ENCODE data around the gene PIGA. TPM values are rescaled to one million over a fixed set of nuclear protein-coding genes. Genes with fewer than 3 reads are reported as not detected.

Gene PIGA, protein sequence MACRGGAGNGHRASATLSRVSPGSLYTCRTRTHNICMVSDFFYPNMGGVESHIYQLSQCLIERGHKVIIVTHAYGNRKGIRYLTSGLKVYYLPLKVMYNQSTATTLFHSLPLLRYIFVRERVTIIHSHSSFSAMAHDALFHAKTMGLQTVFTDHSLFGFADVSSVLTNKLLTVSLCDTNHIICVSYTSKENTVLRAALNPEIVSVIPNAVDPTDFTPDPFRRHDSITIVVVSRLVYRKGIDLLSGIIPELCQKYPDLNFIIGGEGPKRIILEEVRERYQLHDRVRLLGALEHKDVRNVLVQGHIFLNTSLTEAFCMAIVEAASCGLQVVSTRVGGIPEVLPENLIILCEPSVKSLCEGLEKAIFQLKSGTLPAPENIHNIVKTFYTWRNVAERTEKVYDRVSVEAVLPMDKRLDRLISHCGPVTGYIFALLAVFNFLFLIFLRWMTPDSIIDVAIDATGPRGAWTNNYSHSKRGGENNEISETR
- polyA plus RNA-seq = 1 to 10 TPM; 8.4 to 8.7 TPM

DNA sequence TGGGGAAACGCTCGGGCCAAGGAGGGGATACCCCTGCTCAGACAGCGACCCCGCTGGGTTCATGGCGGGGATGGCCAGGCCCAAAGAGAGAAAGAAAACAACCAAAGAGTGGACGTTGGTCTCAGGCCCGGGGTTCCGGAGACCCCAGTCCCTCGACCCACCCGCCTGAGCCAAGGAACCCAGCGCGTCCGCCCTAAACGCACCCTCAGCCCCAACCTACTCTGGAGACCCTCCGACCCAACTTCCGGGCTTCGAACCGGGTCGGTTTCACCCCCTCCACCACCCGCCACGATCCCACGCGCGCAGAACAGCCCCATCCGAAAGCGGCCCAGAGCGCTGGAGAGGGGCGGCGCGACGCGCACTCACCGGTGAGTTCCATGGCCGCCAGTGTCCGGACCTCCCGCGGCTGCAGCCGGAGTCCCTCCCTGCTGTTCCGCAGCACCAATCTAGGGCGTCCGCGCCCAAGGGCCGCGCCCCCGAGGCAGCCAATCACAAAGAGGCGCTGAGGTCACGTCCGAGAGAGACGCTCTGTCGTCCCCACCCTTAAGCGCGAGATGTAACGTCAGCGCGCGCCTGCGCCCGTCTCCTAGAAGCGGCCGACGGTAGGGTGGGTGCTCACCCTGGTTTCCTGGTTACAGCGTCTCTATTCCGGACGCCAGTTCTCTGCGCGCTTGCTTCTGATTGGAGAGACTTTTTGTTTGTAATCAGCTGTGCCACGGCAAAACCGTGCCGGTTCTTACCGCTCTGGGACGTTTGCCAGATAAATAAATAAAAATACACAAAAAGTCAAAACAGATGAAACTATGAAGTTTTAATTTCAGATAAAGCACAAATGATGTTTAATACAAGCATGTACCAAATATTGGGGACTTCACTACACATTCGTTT is at the start of gene PIGA:
PIGA (minus strand) TSS at position 389 of the 888 bp plus-strand sequence. CDS start 3,593 bp downstream, outside the sequence.
- H3K9me3 ChIP-seq (ENCODE audit: control insufficient read depth in 2 of 2, insufficient read depth in 1 of 2, low read depth in 1 of 2, low read length in 1 of 2) = peaks cover 0 to 2% of the 10 kb centered on the region in 2 donors
- H3K36me3 ChIP-seq (ENCODE audit: control insufficient read depth in 2 of 2, insufficient read depth in 2 of 2, low read length in 1 of 2) = no peaks in the 10 kb centered on the region
- peak within 1 kb of the TSS; percentile 88 to 94 for H3K27ac ChIP-seq (ENCODE audit: low read depth in 2 of 2, low read length in 1 of 2)
- no peaks in the 10 kb centered on the region for H3K4me1 ChIP-seq (ENCODE audit: control insufficient read depth in 2 of 2, insufficient read depth in 2 of 2, low read length in 1 of 2)
- H3K27me3 ChIP-seq (ENCODE audit: control insufficient read depth in 1 of 2, insufficient read depth in 2 of 2, low read length in 2 of 2) = peaks cover 0 to 4% of the 10 kb centered on the region in 2 donors
- WGBS, 2 donors = 1 to 23% methylated on average over 71 to 72 of the region's 72 CpGs
- peak within 1 kb of the TSS; percentile 54 to 87 for H3K4me3 ChIP-seq (ENCODE audit: low read depth in 1 of 2, low read length in 2 of 2)

DNA sequence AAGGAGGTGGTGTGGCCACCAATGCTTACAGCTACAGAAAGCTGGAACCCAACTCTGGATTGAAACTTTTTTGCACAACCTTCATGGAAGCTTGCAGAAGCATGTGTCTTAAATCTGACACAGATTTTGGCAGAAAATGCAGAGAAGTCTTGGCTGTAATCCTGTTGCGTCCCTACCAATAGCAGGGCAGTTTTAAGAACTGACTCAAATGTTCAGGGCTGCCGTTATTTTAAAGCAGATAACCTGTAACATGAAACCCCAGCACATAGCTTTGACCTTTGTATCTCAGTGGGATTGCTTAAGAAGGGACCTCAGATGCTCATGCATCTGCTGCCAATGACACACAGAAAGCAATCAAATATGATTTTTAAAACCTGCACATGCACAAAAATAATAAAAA is 49.0 kb upstream of the PIGA start, which contains the start of gene VEGFD:
VEGFD (minus strand) TSS at position 110 of the 400 bp plus-strand sequence. CDS start 467 bp downstream, outside the sequence.
- no peak within 1 kb of the TSS for H3K27ac ChIP-seq (ENCODE audit: low read depth in 2 of 2, low read length in 1 of 2)
- H3K36me3 ChIP-seq (ENCODE audit: control insufficient read depth in 2 of 2, insufficient read depth in 2 of 2, low read length in 1 of 2) = no peaks in the 10 kb centered on the region
- WGBS, 2 donors = 28 to 46% methylated on average over 2 of the region's 2 CpGs
- no peaks in the 10 kb centered on the region for H3K27me3 ChIP-seq (ENCODE audit: control insufficient read depth in 1 of 2, insufficient read depth in 2 of 2, low read length in 2 of 2)
- no peaks in the 10 kb centered on the region for H3K4me1 ChIP-seq (ENCODE audit: control insufficient read depth in 2 of 2, insufficient read depth in 2 of 2, low read length in 1 of 2)
- no peaks in the 10 kb centered on the region for H3K9me3 ChIP-seq (ENCODE audit: control insufficient read depth in 2 of 2, insufficient read depth in 1 of 2, low read depth in 1 of 2, low read length in 1 of 2)
- H3K4me3 ChIP-seq (ENCODE audit: low read depth in 1 of 2, low read length in 2 of 2) = no peak within 1 kb of the TSS

DNA sequence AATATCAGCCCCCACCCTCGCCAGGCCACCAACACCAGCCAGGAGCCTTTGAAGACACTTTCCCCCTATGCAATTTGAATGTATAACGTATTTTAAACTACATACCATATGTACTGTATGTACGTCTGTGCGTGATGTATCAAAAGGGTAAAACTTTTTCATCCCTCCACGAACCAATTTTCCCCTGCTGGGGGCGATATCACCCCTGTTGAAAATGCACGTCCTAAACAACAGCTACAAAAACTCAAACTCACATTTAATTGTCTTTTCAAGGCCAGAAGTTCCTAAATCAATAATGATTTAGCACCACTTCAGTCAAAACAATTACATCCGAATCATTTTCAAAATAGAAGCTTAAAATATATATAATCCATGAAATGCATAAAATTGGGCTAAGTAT is 47.5 kb upstream of the PIGA start:
- Histone ChIP-seq H3K36me3 (ENCODE audit: control insufficient read depth in 2 of 2, insufficient read depth in 2 of 2, low read length in 1 of 2) (no peaks in the 10 kb centered on the region), H3K27ac (ENCODE audit: low read depth in 2 of 2, low read length in 1 of 2) (no peak overlapping the region), H3K27me3 (ENCODE audit: control insufficient read depth in 1 of 2, insufficient read depth in 2 of 2, low read length in 2 of 2) (no peaks in the 10 kb centered on the region), H3K9me3 (ENCODE audit: control insufficient read depth in 2 of 2, insufficient read depth in 1 of 2, low read depth in 1 of 2, low read length in 1 of 2) (no peaks in the 10 kb centered on the region), H3K4me1 (ENCODE audit: control insufficient read depth in 2 of 2, insufficient read depth in 2 of 2, low read length in 1 of 2) (no peaks in the 10 kb centered on the region), H3K4me3 (ENCODE audit: low read depth in 1 of 2, low read length in 2 of 2) (no peak overlapping the region)
- 57 to 89% methylated on average over 8 of the region's 8 CpGs for WGBS, 2 donors

DNA sequence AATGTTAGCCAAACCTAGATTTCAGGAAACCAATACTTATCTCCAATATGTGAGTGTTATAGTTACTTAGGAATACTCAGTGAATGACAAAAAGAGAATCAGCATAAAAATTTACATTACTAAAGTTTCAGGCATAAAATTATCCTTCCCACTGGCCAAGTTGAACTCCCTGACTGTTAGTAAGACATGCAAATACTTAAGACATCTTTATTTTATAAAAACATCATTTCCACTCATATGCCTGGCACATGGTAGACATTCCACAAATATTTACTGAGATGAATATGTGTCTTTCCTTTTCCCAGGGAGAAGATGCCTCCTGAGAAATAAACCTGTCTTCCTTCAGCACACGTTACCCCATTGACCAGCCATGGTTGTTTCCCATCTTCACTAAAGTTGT is 41.6 kb upstream of the PIGA start:
- 88 to 91% methylated on average over 1 of the region's 1 CpG for WGBS, 2 donors
- no peaks in the 10 kb centered on the region for H3K9me3 ChIP-seq (ENCODE audit: control insufficient read depth in 2 of 2, insufficient read depth in 1 of 2, low read depth in 1 of 2, low read length in 1 of 2)
- H3K4me3 ChIP-seq (ENCODE audit: low read depth in 1 of 2, low read length in 2 of 2) = no peak overlapping the region
- no peaks in the 10 kb centered on the region for H3K4me1 ChIP-seq (ENCODE audit: control insufficient read depth in 2 of 2, insufficient read depth in 2 of 2, low read length in 1 of 2)
- no peak overlapping the region for H3K27ac ChIP-seq (ENCODE audit: low read depth in 2 of 2, low read length in 1 of 2)
- no peaks in the 10 kb centered on the region for H3K36me3 ChIP-seq (ENCODE audit: control insufficient read depth in 2 of 2, insufficient read depth in 2 of 2, low read length in 1 of 2)
- H3K27me3 ChIP-seq (ENCODE audit: control insufficient read depth in 1 of 2, insufficient read depth in 2 of 2, low read length in 2 of 2) = peaks cover 0 to 3% of the 10 kb centered on the region in 2 donors

DNA sequence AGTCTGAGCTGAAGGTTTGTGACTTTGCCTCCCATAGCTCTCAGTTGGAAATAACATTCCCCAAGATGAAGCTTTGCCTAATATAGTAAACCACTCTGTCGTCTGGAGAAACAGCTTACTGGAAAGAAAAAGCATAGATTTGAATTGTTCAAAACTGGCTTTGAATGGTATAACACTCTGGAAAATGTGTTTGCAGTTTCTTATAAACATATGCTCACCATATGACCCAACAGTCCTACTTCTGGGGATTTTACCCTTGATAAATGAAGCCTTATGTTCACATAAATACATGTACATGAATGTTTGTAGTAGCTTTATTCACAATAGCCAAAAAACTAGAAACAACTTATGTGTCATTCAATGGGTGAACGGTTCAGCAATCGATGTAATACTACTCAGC is 38.7 kb upstream of the PIGA start:
- WGBS, 2 donors = 60 to 64% methylated on average over 3 of the region's 3 CpGs

DNA sequence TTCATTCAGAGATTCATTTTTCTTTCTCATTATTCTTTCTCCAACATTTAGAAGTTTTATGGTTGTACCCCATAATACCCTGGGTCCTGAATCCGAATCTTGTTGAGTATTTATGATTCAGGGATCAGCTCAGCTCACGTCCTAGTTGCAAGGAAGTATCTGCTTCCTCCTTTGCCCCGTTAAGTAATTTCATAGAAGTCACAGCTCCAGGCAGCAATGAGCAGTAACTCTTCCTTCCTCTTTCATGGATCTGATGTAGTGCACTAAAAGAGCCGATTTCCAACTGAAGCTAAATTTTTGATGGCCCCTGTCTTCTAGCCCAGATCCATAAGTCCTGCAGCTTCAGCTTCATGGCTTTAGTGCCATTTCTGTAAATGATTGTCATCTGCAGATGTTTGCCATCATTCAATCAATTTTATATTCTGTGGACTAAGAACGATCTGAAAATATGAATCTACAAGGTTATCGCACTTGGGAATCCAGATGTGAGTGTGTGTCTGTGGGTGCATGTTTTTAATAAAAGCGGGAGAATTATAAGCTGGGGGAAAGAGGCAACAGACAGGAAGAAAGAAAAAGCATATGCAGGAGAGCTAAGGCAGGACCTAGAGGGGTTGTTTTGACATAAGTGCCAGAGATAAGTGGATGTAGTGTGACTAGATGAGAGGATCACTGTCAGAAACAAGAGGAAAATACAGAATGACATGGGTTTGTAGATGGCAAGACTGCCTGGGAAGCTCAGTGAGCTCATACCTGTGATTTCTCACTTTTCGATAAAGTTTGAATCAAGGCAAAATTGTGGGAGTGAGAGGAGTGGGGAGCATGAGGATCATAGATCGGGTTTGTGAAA is 31.4 kb upstream of the PIGA start:
- Histone ChIP-seq H3K27me3 (ENCODE audit: control insufficient read depth in 1 of 2, insufficient read depth in 2 of 2, low read length in 2 of 2) (no peaks in the 10 kb centered on the region), H3K27ac (ENCODE audit: low read depth in 2 of 2, low read length in 1 of 2) (no peak overlapping the region), H3K4me3 (ENCODE audit: low read depth in 1 of 2, low read length in 2 of 2) (no peak overlapping the region), H3K4me1 (ENCODE audit: control insufficient read depth in 2 of 2, insufficient read depth in 2 of 2, low read length in 1 of 2) (no peaks in the 10 kb centered on the region), H3K9me3 (ENCODE audit: control insufficient read depth in 2 of 2, insufficient read depth in 1 of 2, low read depth in 1 of 2, low read length in 1 of 2) (no peaks in the 10 kb centered on the region), H3K36me3 (ENCODE audit: control insufficient read depth in 2 of 2, insufficient read depth in 2 of 2, low read length in 1 of 2) (no peaks in the 10 kb centered on the region)
- WGBS, 2 donors = 68 to 82% methylated on average over 9 of the region's 9 CpGs

More for the DNA sequence above, 38.7 kb upstream of the PIGA start:
- Histone ChIP-seq H3K9me3 (ENCODE audit: control insufficient read depth in 2 of 2, insufficient read depth in 1 of 2, low read depth in 1 of 2, low read length in 1 of 2) (no peaks in the 10 kb centered on the region), H3K4me1 (ENCODE audit: control insufficient read depth in 2 of 2, insufficient read depth in 2 of 2, low read length in 1 of 2) (no peaks in the 10 kb centered on the region), H3K36me3 (ENCODE audit: control insufficient read depth in 2 of 2, insufficient read depth in 2 of 2, low read length in 1 of 2) (no peaks in the 10 kb centered on the region), H3K27ac (ENCODE audit: low read depth in 2 of 2, low read length in 1 of 2) (no peak overlapping the region), H3K27me3 (ENCODE audit: control insufficient read depth in 1 of 2, insufficient read depth in 2 of 2, low read length in 2 of 2) (peaks cover 0 to 3% of the 10 kb centered on the region in 2 donors), H3K4me3 (ENCODE audit: low read depth in 1 of 2, low read length in 2 of 2) (no peak overlapping the region)

DNA sequence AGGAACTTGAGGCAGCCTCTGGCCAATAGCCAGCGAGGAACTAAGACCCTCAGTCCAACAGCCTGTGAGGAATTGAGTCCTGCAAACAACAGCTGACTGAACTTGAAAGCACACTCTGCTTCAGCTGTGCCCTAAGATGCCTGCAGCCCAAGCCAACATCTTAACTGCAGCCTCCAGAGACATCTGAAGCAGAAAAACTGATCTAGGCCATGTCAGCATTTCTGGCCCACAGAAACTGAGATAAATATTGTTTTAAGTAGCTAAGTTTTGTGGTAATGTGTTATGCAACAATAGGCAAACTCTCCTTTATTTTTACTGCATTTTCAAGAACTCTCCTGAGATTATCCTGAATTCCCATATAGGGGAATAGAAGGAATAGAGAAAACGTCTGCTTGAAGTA is 24.4 kb upstream of the PIGA start:
- H3K4me3 ChIP-seq (ENCODE audit: low read depth in 1 of 2, low read length in 2 of 2) = no peak overlapping the region
- no peak overlapping the region for H3K27ac ChIP-seq (ENCODE audit: low read depth in 2 of 2, low read length in 1 of 2)
- no peaks in the 10 kb centered on the region for H3K4me1 ChIP-seq (ENCODE audit: control insufficient read depth in 2 of 2, insufficient read depth in 2 of 2, low read length in 1 of 2)
- no peaks in the 10 kb centered on the region for H3K36me3 ChIP-seq (ENCODE audit: control insufficient read depth in 2 of 2, insufficient read depth in 2 of 2, low read length in 1 of 2)
- peaks cover 0 to 3% of the 10 kb centered on the region in 2 donors for H3K27me3 ChIP-seq (ENCODE audit: control insufficient read depth in 1 of 2, insufficient read depth in 2 of 2, low read length in 2 of 2)
- WGBS, 2 donors = 48 to 70% methylated on average over 2 of the region's 2 CpGs
- no peaks in the 10 kb centered on the region for H3K9me3 ChIP-seq (ENCODE audit: control insufficient read depth in 2 of 2, insufficient read depth in 1 of 2, low read depth in 1 of 2, low read length in 1 of 2)

DNA sequence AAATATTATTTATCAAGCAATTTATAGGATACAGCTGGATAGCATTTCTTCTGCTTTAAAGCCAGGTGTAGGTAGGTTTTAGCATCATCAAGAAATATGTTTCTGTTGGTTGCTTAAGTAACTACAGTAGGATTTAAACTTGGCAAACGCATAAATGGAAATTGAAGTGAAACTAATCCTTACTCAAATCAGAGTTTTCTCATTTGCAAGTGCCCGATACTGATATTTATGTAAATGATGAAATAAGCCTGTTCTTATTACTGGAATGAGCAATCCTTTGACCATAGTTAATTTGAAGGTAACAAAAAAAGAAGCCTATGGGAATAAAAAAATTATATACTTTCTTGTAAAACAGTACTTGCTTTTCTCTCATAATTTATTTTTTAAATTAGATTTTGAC is 23.2 kb upstream of the PIGA start:
- Histone ChIP-seq H3K36me3 (ENCODE audit: control insufficient read depth in 2 of 2, insufficient read depth in 2 of 2, low read length in 1 of 2) (no peaks in the 10 kb centered on the region), H3K4me1 (ENCODE audit: control insufficient read depth in 2 of 2, insufficient read depth in 2 of 2, low read length in 1 of 2) (no peaks in the 10 kb centered on the region), H3K9me3 (ENCODE audit: control insufficient read depth in 2 of 2, insufficient read depth in 1 of 2, low read depth in 1 of 2, low read length in 1 of 2) (no peaks in the 10 kb centered on the region), H3K4me3 (ENCODE audit: low read depth in 1 of 2, low read length in 2 of 2) (no peak overlapping the region), H3K27me3 (ENCODE audit: control insufficient read depth in 1 of 2, insufficient read depth in 2 of 2, low read length in 2 of 2) (peaks cover 0 to 3% of the 10 kb centered on the region in 2 donors), H3K27ac (ENCODE audit: low read depth in 2 of 2, low read length in 1 of 2) (no peak overlapping the region)
- 61 to 66% methylated on average over 2 of the region's 2 CpGs for WGBS, 2 donors

DNA sequence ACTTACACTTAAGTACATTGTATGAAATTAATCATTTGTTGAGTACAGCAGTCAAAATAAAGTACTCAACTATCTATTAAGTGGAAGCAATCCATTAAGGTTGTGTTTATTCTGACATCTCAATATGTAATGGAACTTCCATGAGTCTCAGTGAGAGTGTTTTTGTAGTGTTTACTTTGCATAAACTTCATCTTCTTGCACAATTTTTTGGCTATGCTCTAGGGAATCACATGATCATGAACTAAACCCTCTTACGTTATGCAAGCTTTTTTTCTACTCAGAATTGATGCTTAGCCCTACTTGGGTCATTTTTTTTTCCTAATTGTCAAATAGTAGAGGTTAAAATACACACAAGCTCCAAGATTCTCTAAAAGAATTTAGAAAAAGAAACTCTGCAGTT is 21.1 kb upstream of the PIGA start:
- peaks cover 0 to 3% of the 10 kb centered on the region in 2 donors for H3K27me3 ChIP-seq (ENCODE audit: control insufficient read depth in 1 of 2, insufficient read depth in 2 of 2, low read length in 2 of 2)
- 21 to 39% methylated on average over 1 of the region's 1 CpG for WGBS, 2 donors
- H3K27ac ChIP-seq (ENCODE audit: low read depth in 2 of 2, low read length in 1 of 2) = no peak overlapping the region
- H3K36me3 ChIP-seq (ENCODE audit: control insufficient read depth in 2 of 2, insufficient read depth in 2 of 2, low read length in 1 of 2) = no peaks in the 10 kb centered on the region
- no peaks in the 10 kb centered on the region for H3K9me3 ChIP-seq (ENCODE audit: control insufficient read depth in 2 of 2, insufficient read depth in 1 of 2, low read depth in 1 of 2, low read length in 1 of 2)
- no peaks in the 10 kb centered on the region for H3K4me1 ChIP-seq (ENCODE audit: control insufficient read depth in 2 of 2, insufficient read depth in 2 of 2, low read length in 1 of 2)
- no peak overlapping the region for H3K4me3 ChIP-seq (ENCODE audit: low read depth in 1 of 2, low read length in 2 of 2)

Data from esophagus (tissue), 2 donors.